ENCODE results near the gene KRT76.

KRT76 gene

GRCh38 chr12:52822771-52823510 is 45.8 kb upstream of the KRT76 start:
- TF ChIP-seq POLR2AphosphoS5 (IDR thresholded peaks at IDR 0.05; ENCODE audit: low read depth, low read length) (no peak), SIN3A (IDR thresholded peaks at IDR 0.05; ENCODE audit: borderline replicate concordance, insufficient read depth, low read length) (no peak), TAF1 (IDR thresholded peaks at IDR 0.05; ENCODE audit: borderline replicate concordance, insufficient read depth, low read length) (no peak), FOXP2 (optimal IDR thresholded peaks at IDR 0.05; ENCODE audit: borderline replicate concordance, extremely low read depth, extremely low read length, insufficient read depth) (no peak)

- TF ChIP-seq TAF1 (IDR thresholded peaks at IDR 0.05; ENCODE audit: borderline replicate concordance, insufficient read depth, low read length) (no peak), SIN3A (IDR thresholded peaks at IDR 0.05; ENCODE audit: borderline replicate concordance, insufficient read depth, low read length) (no peak), REST (IDR thresholded peaks at IDR 0.05; ENCODE audit: insufficient read depth in 1 of 2, low read depth in 2 of 2, low read length in 2 of 2) (no peak)
Measured at GRCh38 chr12:52821826-52822660, 44.9 kb upstream of the KRT76 start.

- TF ChIP-seq TAF1 (IDR thresholded peaks at IDR 0.05; ENCODE audit: borderline replicate concordance, insufficient read depth, low read length) (no peak), REST (IDR thresholded peaks at IDR 0.05; ENCODE audit: insufficient read depth in 1 of 2, low read depth in 2 of 2, low read length in 2 of 2) (no peak), POLR2AphosphoS5 (IDR thresholded peaks at IDR 0.05; ENCODE audit: low read depth, low read length) (no peak), SIN3A (IDR thresholded peaks at IDR 0.05; ENCODE audit: borderline replicate concordance, insufficient read depth, low read length) (no peak)
Measured at GRCh38 chr12:52821071-52821730, 44.1 kb upstream of the KRT76 start.

- no peak for TF ChIP-seq FOXP2 (optimal IDR thresholded peaks at IDR 0.05; ENCODE audit: borderline replicate concordance, extremely low read depth, extremely low read length, insufficient read depth)
- no peak for TF ChIP-seq REST (IDR thresholded peaks at IDR 0.05; ENCODE audit: insufficient read depth in 1 of 2, low read depth in 2 of 2, low read length in 2 of 2)
- no peak for TF ChIP-seq POLR2AphosphoS5 (IDR thresholded peaks at IDR 0.05; ENCODE audit: low read depth, low read length)
- TF ChIP-seq SIN3A (IDR thresholded peaks at IDR 0.05; ENCODE audit: borderline replicate concordance, insufficient read depth, low read length) = no peak
- TF ChIP-seq TAF1 (IDR thresholded peaks at IDR 0.05; ENCODE audit: borderline replicate concordance, insufficient read depth, low read length) = no peak
Measured at GRCh38 chr12:52820521-52820920, 43.4 kb upstream of the KRT76 start.

- TF ChIP-seq REST (IDR thresholded peaks at IDR 0.05; ENCODE audit: insufficient read depth in 1 of 2, low read depth in 2 of 2, low read length in 2 of 2) (no peak), POLR2AphosphoS5 (IDR thresholded peaks at IDR 0.05; ENCODE audit: low read depth, low read length) (no peak), TAF1 (IDR thresholded peaks at IDR 0.05; ENCODE audit: borderline replicate concordance, insufficient read depth, low read length) (no peak), SIN3A (IDR thresholded peaks at IDR 0.05; ENCODE audit: borderline replicate concordance, insufficient read depth, low read length) (no peak), FOXP2 (optimal IDR thresholded peaks at IDR 0.05; ENCODE audit: borderline replicate concordance, extremely low read depth, extremely low read length, insufficient read depth) (no peak)
Measured at GRCh38 chr12:52819731-52820510, 42.8 kb upstream of the KRT76 start.
